Panc1 (cell line): ENCODE results near the gene SRD5A2. TPM values are rescaled to one million over a fixed set of nuclear protein-coding genes. Genes with fewer than 3 reads are reported as not detected.

Experiments used
- ATAC-seq: fragments of 200-7000 bp; cut with Tn5 transposase; 2 replicates; pipeline ENCODE4 v1.9.1; 2020; ENCODE audit warnings: mild to moderate bottlenecking, moderate library complexity
- BruUV-seq: library from RNA; stranded (reverse); fragments of 400-500 nt; replicated peaks from 2 replicates; lab custom pipeline; 2021; lab: Mats Ljungman, UMichigan
- CTCF ChIA-PET: fragments of 300-600 bp; sonication (Branson Sonifier 250); formaldehyde crosslinking; loops from one replicate; lab custom pipeline; 2022; ENCODE audit warnings: antibody characterized with exemption; lab: Charles Lee
- POLR2A ChIA-PET: fragments of 300-600 bp; sonication (Branson Sonifier 250); formaldehyde crosslinking; loops from one replicate; lab custom pipeline; 2022; ENCODE audit warnings: antibody characterized with exemption; lab: Charles Lee
- DNase-seq: peaks from one replicate; pipeline ENCODE4 v3.0.0-alpha.2; 2010; ENCODE audit warnings: low read depth, low spot score
- H3K27ac ChIP-seq: 2 replicates; pipeline ENCODE4 v1.5.1; 2011; ENCODE audit warnings: mild to moderate bottlenecking, low read length, inconsistent platforms
- H3K27me3 ChIP-seq: fragments of 200-500 bp; sonication (Bioruptor generic); 2 replicates; pipeline ENCODE4 v1.6.0; 2014; ENCODE audit warnings: low read length, inconsistent platforms; ENCODE audit not compliant: control insufficient read depth, insufficient read depth
- H3K36me3 ChIP-seq: fragments of 200-500 bp; sonication (Bioruptor generic); 2 replicates; pipeline ENCODE4 v1.5.1; 2014; ENCODE audit warnings: inconsistent platforms, mild to moderate bottlenecking, low read length, moderate library complexity; ENCODE audit not compliant: control insufficient read depth, insufficient read depth
- H3K4me1 ChIP-seq: 2 replicates; pipeline ENCODE4 v1.5.1; 2011; ENCODE audit warnings: inconsistent platforms, mild to moderate bottlenecking, low read length, moderate library complexity; ENCODE audit not compliant: control insufficient read depth, insufficient read depth
- H3K4me3 ChIP-seq, 2 experiments: 2 replicates each; pipeline ENCODE4 v1.5.1; 2011 to 2012; ENCODE audit warnings: low read depth in 2 of 2, low read length in 2 of 2, mild to moderate bottlenecking in 2 of 2, inconsistent platforms in 1 of 2, moderate library complexity in 1 of 2
- H3K9me3 ChIP-seq: fragments of 200-500 bp; sonication (Bioruptor generic); 2 replicates; pipeline ENCODE4 v1.5.1; 2014; ENCODE audit warnings: low read depth, mild to moderate bottlenecking, inconsistent platforms, low read length, moderate library complexity; ENCODE audit not compliant: control insufficient read depth, insufficient read depth
- CTCF ChIP-seq: fragments of 450-650 bp; IDR thresholded peaks from 2 replicates; pipeline ENCODE4 v1.5.1; 2017; ENCODE audit warnings: mild to moderate bottlenecking
- POLR2AphosphoS5 ChIP-seq: IDR thresholded peaks from 2 replicates; pipeline ENCODE4 v1.6.1; 2012; ENCODE audit warnings: mild to moderate bottlenecking, low read depth, low read length, moderate library complexity
- REST ChIP-seq, 2 experiments: IDR thresholded peaks; 2 replicates each; pipeline ENCODE4 v1.6.1; 2011 to 2012; ENCODE audit warnings: low read depth in 2 of 2, control low read depth in 1 of 2, low read length in 1 of 2, mild to moderate bottlenecking in 1 of 2, moderate library complexity in 1 of 2; ENCODE audit not compliant: insufficient read depth in 1 of 2
- SIN3A ChIP-seq: IDR thresholded peaks from 2 replicates; pipeline ENCODE4 v1.6.1; 2012; ENCODE audit warnings: low read depth, mild to moderate bottlenecking, low read length, moderate library complexity, borderline replicate concordance; ENCODE audit not compliant: insufficient read depth
- TCF7L2 ChIP-seq: IDR thresholded peaks from 2 replicates; pipeline ENCODE4 v1.6.1; 2011; ENCODE audit warnings: mild to moderate bottlenecking, low read depth, low read length, inconsistent platforms
- in situ Hi-C: cut with HindIII; loops from 2 replicates; pipeline ENCODE4 v1.10.0; 2016; ENCODE audit warnings: low sequenced_read_pairs, low pct_unique_long_range_greater_than_20kb
- intact Hi-C: fragments of 100-400 bp; cut with micrococcal nuclease; formaldehyde crosslinking; loops from one replicate; pipeline ENCODE4 v1.10.0; 2022; ENCODE audit not compliant: unreplicated experiment
- total RNA-seq: library from RNA; stranded (reverse); gene quantifications from one replicate; pipeline ENCODE4 v1.2.1, GENCODE V29; 2021; ENCODE audit not compliant: unreplicated experiment

Gene SRD5A2
- total RNA-seq, 1 experiment from 2014 or later = not detected

GRCh38 chr2:31577143-31577542 is 3.6 kb downstream of the SRD5A2 start:
- TF ChIP-seq SIN3A (no peak), TCF7L2 (no peak), POLR2AphosphoS5 (no peak), REST (IDR thresholded peaks at IDR 0.05; ENCODE audit: insufficient read depth in 1 of 2, low read depth in 2 of 2, low read length in 1 of 2) (no peak), CTCF (no peak)
- no TSS peak for BruUV-seq
- no peak for DNase-seq
- ATAC-seq = no peak
- intact Hi-C loops = no loop called here
- ChIA-PET CTCF (no interaction called here), POLR2A (no interaction called here)
- no peaks in the 10 kb centered on the region for H3K36me3 ChIP-seq
- peaks cover 11% of the 10 kb centered on the region for H3K27me3 ChIP-seq
- in situ Hi-C loops = no loop called here
- H3K9me3 ChIP-seq = no peaks in the 10 kb centered on the region
- no peaks in the 10 kb centered on the region for H3K4me1 ChIP-seq
- no peak overlapping the region for H3K27ac ChIP-seq
- H3K4me3 ChIP-seq = no peak overlapping the region

GRCh38 chr2:31568585-31569201 is 12.0 kb downstream of the SRD5A2 start:
- POLR2A ChIA-PET = no interaction called here
- no TSS peak for BruUV-seq
- H3K9me3 ChIP-seq = no peaks in the 10 kb centered on the region
- in situ Hi-C loops = no loop called here
- no peak for TF ChIP-seq SIN3A
- no peak for TF ChIP-seq REST (IDR thresholded peaks at IDR 0.05; ENCODE audit: insufficient read depth in 1 of 2, low read depth in 2 of 2, low read length in 1 of 2)
- H3K4me1 ChIP-seq = no peaks in the 10 kb centered on the region
- intact Hi-C loops = no loop called here
- H3K27me3 ChIP-seq = no peaks in the 10 kb centered on the region
- no peak overlapping the region for H3K27ac ChIP-seq
- no peaks in the 10 kb centered on the region; the same call in 1 of the 2 replicates for H3K36me3 ChIP-seq
- CTCF ChIA-PET = no interaction called here
- DNase-seq (no peak), ATAC-seq (no peak)
- H3K4me3 ChIP-seq = no peak overlapping the region
